Measurements from ENCODE around the gene VSX2. TPM values are rescaled to one million over a fixed set of nuclear protein-coding genes. Genes with fewer than 3 reads are reported as not detected.

Gene VSX2
- total and polyA plus RNA-seq, 4 donors: not detected

- ATAC-seq (ENCODE audit: insufficient read depth, low FRiP score) (no peak), DNase-seq (no peak)
- Histone ChIP-seq H3K27ac (ENCODE audit: low read depth in 1 of 2, low read length in 1 of 2) (no peak overlapping the region), H3K9me3 (ENCODE audit: control insufficient read depth in 4 of 4, insufficient read depth in 3 of 4, low read length in 3 of 4) (peaks cover 0 to 4% (median 0%) of the 10 kb centered on the region in 4 donors), H3K27me3 (ENCODE audit: control insufficient read depth in 3 of 3, insufficient read depth in 3 of 3, low read length in 2 of 3) (no peaks in the 10 kb centered on the region), H3K4me3 (no peak overlapping the region), H3K9ac (ENCODE audit: insufficient read depth in 1 of 2, low read length in 2 of 2) (no peak overlapping the region), H3K4me1 (ENCODE audit: control insufficient read depth in 5 of 5, insufficient read depth in 5 of 5, low read length in 5 of 5) (no peaks in the 10 kb centered on the region), H3K36me3 (ENCODE audit: control insufficient read depth in 4 of 4, insufficient read depth in 4 of 4, low read length in 4 of 4) (no peaks in the 10 kb centered on the region)
- no peak for TF ChIP-seq CTCF (IDR thresholded peaks at IDR 0.05; ENCODE audit: control extremely low read depth, extremely low read depth)
- 67 to 94% methylated on average over 1 of the region's 1 CpG for WGBS, 2 donors
Observed at GRCh38 chr14:74271365-74271764, 32.1 kb downstream of the VSX2 start.

GRCh38 chr14:74275241-74275841 is 36.1 kb downstream of the VSX2 start:
- peaks cover 0 to 8% (median 0%) of the 10 kb centered on the region in 4 donors for H3K9me3 ChIP-seq (ENCODE audit: control insufficient read depth in 4 of 4, insufficient read depth in 3 of 4, low read length in 3 of 4)
- no peak for TF ChIP-seq CTCF (IDR thresholded peaks at IDR 0.05; ENCODE audit: control extremely low read depth, extremely low read depth)
- ATAC-seq (ENCODE audit: insufficient read depth, low FRiP score): no peak
- no peaks in the 10 kb centered on the region for H3K27me3 ChIP-seq (ENCODE audit: control insufficient read depth in 3 of 3, insufficient read depth in 3 of 3, low read length in 2 of 3)
- no peak overlapping the region for H3K9ac ChIP-seq (ENCODE audit: insufficient read depth in 1 of 2, low read length in 2 of 2)
- no peak for DNase-seq
- no peak overlapping the region for H3K4me3 ChIP-seq
- no peaks in the 10 kb centered on the region for H3K36me3 ChIP-seq (ENCODE audit: control insufficient read depth in 4 of 4, insufficient read depth in 4 of 4, low read length in 4 of 4)
- H3K4me1 ChIP-seq (ENCODE audit: control insufficient read depth in 5 of 5, insufficient read depth in 5 of 5, low read length in 5 of 5): no peaks in the 10 kb centered on the region
- H3K27ac ChIP-seq (ENCODE audit: low read depth in 1 of 2, low read length in 1 of 2): no peak overlapping the region
- 54 to 56% methylated on average over 6 of the region's 6 CpGs for WGBS, 2 donors

GRCh38 chr14:74278080-74278479 is 38.8 kb downstream of the VSX2 start:
- Histone ChIP-seq H3K9me3 (ENCODE audit: control insufficient read depth in 4 of 4, insufficient read depth in 3 of 4, low read length in 3 of 4) (peaks cover 0 to 8% (median 3%) of the 10 kb centered on the region in 4 donors), H3K9ac (ENCODE audit: insufficient read depth in 1 of 2, low read length in 2 of 2) (no peak overlapping the region), H3K27ac (ENCODE audit: low read depth in 1 of 2, low read length in 1 of 2) (no peak overlapping the region), H3K27me3 (ENCODE audit: control insufficient read depth in 3 of 3, insufficient read depth in 3 of 3, low read length in 2 of 3) (no peaks in the 10 kb centered on the region), H3K4me1 (ENCODE audit: control insufficient read depth in 5 of 5, insufficient read depth in 5 of 5, low read length in 5 of 5) (no peaks in the 10 kb centered on the region), H3K36me3 (ENCODE audit: control insufficient read depth in 4 of 4, insufficient read depth in 4 of 4, low read length in 4 of 4) (peaks cover 0 to 5% (median 1%) of the 10 kb centered on the region in 4 donors), H3K4me3 (no peak overlapping the region)
- ATAC-seq (ENCODE audit: insufficient read depth, low FRiP score) (no peak), DNase-seq (no peak)
- TF ChIP-seq CTCF (IDR thresholded peaks at IDR 0.05; ENCODE audit: control extremely low read depth, extremely low read depth): no peak
- 93 to 94% methylated on average over 2 of the region's 2 CpGs for WGBS, 2 donors

- TF ChIP-seq CTCF (IDR thresholded peaks at IDR 0.05; ENCODE audit: control extremely low read depth, extremely low read depth): no peak
- H3K9ac ChIP-seq (ENCODE audit: insufficient read depth in 1 of 2, low read length in 2 of 2): no peak overlapping the region
- 96 to 97% methylated on average over 2 of the region's 2 CpGs for WGBS, 2 donors
- H3K4me3 ChIP-seq: no peak overlapping the region
- DNase-seq: no peak
- no peak for ATAC-seq (ENCODE audit: insufficient read depth, low FRiP score)
- H3K4me1 ChIP-seq (ENCODE audit: control insufficient read depth in 5 of 5, insufficient read depth in 5 of 5, low read length in 5 of 5): no peaks in the 10 kb centered on the region
- H3K9me3 ChIP-seq (ENCODE audit: control insufficient read depth in 4 of 4, insufficient read depth in 3 of 4, low read length in 3 of 4): peaks cover 0 to 7% (median 2%) of the 10 kb centered on the region in 4 donors
- no peaks in the 10 kb centered on the region for H3K27me3 ChIP-seq (ENCODE audit: control insufficient read depth in 3 of 3, insufficient read depth in 3 of 3, low read length in 2 of 3)
- H3K27ac ChIP-seq (ENCODE audit: low read depth in 1 of 2, low read length in 1 of 2): no peak overlapping the region
- peaks cover 0 to 16% (median 10%) of the 10 kb centered on the region in 4 donors for H3K36me3 ChIP-seq (ENCODE audit: control insufficient read depth in 4 of 4, insufficient read depth in 4 of 4, low read length in 4 of 4)
Observed at GRCh38 chr14:74281069-74281468, 41.8 kb downstream of the VSX2 start.

Measured in lung (tissue), 12 donors.